Dendritic cell treated with granulocyte-macrophage colony-stimulating factor and Interleukin-4, amounts not matched to agents 40 ng/mL and 50 ng/mL, for 4 days (primary cell): Measurements from ENCODE around the gene SKIC8.

Source experiments
- H3K27ac Mint-ChIP-seq: one replicate; pipeline ENCODE4 v1.8.0; 2022; ENCODE audit warnings: mild to moderate bottlenecking, mixed read lengths
- H3K27me3 Mint-ChIP-seq: one replicate; pipeline ENCODE4 v1.8.0; 2022; ENCODE audit warnings: mild to moderate bottlenecking, mixed read lengths
- H3K36me3 Mint-ChIP-seq: one replicate; pipeline ENCODE4 v1.8.0; 2022; ENCODE audit warnings: low read depth, mixed read lengths
- H3K4me1 Mint-ChIP-seq: one replicate; pipeline ENCODE4 v1.8.0; 2022; ENCODE audit warnings: low read depth, mixed read lengths
- H3K4me3 Mint-ChIP-seq: one replicate; pipeline ENCODE4 v1.8.0; 2022; ENCODE audit warnings: mild to moderate bottlenecking, moderate library complexity, mixed read lengths
- H3K9me3 Mint-ChIP-seq: one replicate; pipeline ENCODE4 v1.8.0; 2022; ENCODE audit warnings: mixed read lengths
- intact Hi-C: fragments of 100-400 bp; cut with micrococcal nuclease; formaldehyde crosslinking; loops from one replicate; pipeline ENCODE4 v1.15.0; 2022

SKIC8 gene

GRCh38 chr15:78327466-78327865 is 28.1 kb upstream of the SKIC8 start:
- Mint-ChIP-seq H3K27ac (no peak overlapping the region), H3K4me1 (peaks cover 10% of the 10 kb centered on the region), H3K27me3 (no peaks in the 10 kb centered on the region), H3K4me3 (no peak overlapping the region), H3K9me3 (no peaks in the 10 kb centered on the region), H3K36me3 (no peaks in the 10 kb centered on the region)
- intact Hi-C loops = no loop called here

DNA sequence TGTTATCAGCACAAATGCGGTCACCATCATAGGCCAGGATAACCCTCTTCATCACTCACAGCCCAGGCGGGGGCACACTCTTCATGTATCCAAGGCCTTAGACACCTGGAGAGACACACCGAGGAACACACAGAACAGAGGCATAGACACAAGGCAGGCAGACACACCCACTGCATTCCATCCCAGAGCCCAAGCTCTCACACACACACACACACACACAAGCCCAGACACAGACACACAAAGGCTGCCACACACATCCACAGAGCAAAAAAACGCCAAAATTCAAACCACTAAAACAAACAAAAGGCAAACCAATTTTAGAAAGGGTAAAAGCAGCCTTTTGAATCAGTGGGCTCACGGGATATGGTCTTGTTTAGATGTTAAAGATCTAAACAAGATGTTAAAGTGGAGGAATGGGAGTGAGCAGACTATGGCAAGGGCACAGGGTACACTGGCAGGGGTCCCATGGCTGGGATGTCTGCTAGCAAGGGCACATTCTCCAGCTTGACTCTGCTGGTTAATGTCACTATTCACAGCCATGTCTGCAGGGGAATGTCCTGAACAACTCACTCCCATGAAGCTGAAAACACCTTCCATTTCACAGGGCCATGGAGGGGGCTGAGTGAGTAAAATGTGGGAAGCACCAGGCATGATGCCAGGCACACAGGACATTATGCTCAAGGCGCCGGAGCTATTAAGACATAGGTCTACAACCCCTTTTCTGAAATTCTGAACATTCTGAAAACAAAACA is 25.9 kb upstream of the SKIC8 start:
- H3K4me3 Mint-ChIP-seq = no peak overlapping the region
- H3K9me3 Mint-ChIP-seq = no peaks in the 10 kb centered on the region
- H3K27me3 Mint-ChIP-seq = no peaks in the 10 kb centered on the region
- intact Hi-C loops = no loop called here
- peaks cover 10% of the 10 kb centered on the region for H3K4me1 Mint-ChIP-seq
- no peak overlapping the region for H3K27ac Mint-ChIP-seq
- no peaks in the 10 kb centered on the region for H3K36me3 Mint-ChIP-seq

- no peak overlapping the region for H3K27ac Mint-ChIP-seq
- H3K27me3 Mint-ChIP-seq = no peaks in the 10 kb centered on the region
- intact Hi-C loops = no loop called here
- H3K9me3 Mint-ChIP-seq = no peaks in the 10 kb centered on the region
- H3K4me3 Mint-ChIP-seq = no peak overlapping the region
- no peaks in the 10 kb centered on the region for H3K36me3 Mint-ChIP-seq
- H3K4me1 Mint-ChIP-seq = peaks cover 10% of the 10 kb centered on the region
These were observed 24.7 kb upstream of the SKIC8 start for GRCh38 chr15:78324144-78324543.

DNA sequence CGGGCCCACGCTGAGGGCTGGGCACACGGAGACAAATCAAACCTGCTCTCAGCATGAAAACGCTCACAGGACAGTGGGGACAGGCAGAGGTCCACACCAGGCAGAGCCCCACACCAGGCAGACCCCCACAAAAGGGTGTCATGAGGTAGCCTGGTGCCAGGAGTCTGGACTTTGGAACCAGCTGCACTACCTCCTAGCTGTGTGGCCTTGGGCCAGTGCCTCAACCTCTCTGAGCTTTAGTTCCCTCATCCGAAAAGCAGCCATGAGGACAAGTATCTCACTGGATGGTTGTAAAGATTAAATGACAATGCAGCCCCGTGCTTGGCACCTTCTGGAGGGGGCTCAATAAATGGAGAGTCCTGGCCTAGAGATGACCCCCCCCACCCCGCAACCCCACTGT is 24.3 kb upstream of the SKIC8 start:
- intact Hi-C loops = no loop called here
- no peak overlapping the region for H3K4me3 Mint-ChIP-seq
- H3K36me3 Mint-ChIP-seq = no peaks in the 10 kb centered on the region
- H3K27ac Mint-ChIP-seq = no peak overlapping the region
- no peaks in the 10 kb centered on the region for H3K9me3 Mint-ChIP-seq
- H3K4me1 Mint-ChIP-seq = peaks cover 10% of the 10 kb centered on the region
- H3K27me3 Mint-ChIP-seq = no peaks in the 10 kb centered on the region

GRCh38 chr15:78322724-78323521 is 23.5 kb upstream of the SKIC8 start:
- H3K4me3 Mint-ChIP-seq = no peak overlapping the region

GRCh38 chr15:78322243-78322642 is 22.8 kb upstream of the SKIC8 start:
- no peaks in the 10 kb centered on the region for H3K9me3 Mint-ChIP-seq
- H3K4me3 Mint-ChIP-seq = no peak overlapping the region
- no peaks in the 10 kb centered on the region for H3K27me3 Mint-ChIP-seq
- peaks cover 8% of the 10 kb centered on the region for H3K4me1 Mint-ChIP-seq
- intact Hi-C loops = no loop called here
- H3K27ac Mint-ChIP-seq = no peak overlapping the region
- H3K36me3 Mint-ChIP-seq = no peaks in the 10 kb centered on the region

More at GRCh38 chr15:78322724-78323521, 23.5 kb upstream of the SKIC8 start:
- H3K27ac Mint-ChIP-seq = no peak overlapping the region
- intact Hi-C loops = no loop called here
- no peaks in the 10 kb centered on the region for H3K27me3 Mint-ChIP-seq
- no peaks in the 10 kb centered on the region for H3K9me3 Mint-ChIP-seq
- H3K4me1 Mint-ChIP-seq = peaks cover 10% of the 10 kb centered on the region
- no peaks in the 10 kb centered on the region for H3K36me3 Mint-ChIP-seq

DNA sequence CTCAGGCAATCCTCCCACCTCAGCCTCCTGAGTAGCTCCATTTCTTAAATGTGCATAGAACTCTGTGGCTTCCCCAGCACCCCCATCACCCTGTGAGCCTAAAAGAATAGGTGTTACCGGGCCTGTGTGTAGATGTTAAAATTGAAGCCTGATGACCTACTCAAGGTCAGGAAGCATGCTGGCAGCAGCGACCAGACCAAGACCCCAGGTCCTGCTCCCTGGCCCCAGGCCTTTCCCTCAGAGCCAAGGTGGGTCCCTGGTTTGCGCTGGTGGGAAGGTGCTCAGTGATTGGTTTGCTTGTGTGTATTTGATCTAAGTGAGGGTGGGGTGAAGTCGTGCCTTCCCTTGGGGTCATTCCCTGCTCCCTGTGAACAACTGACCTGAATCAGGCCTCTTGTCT is 22.4 kb upstream of the SKIC8 start:
- Mint-ChIP-seq H3K4me1 (peaks cover 6% of the 10 kb centered on the region), H3K4me3 (no peak overlapping the region), H3K27ac (no peak overlapping the region), H3K27me3 (no peaks in the 10 kb centered on the region), H3K9me3 (no peaks in the 10 kb centered on the region), H3K36me3 (no peaks in the 10 kb centered on the region)
- intact Hi-C loops = no loop called here

DNA sequence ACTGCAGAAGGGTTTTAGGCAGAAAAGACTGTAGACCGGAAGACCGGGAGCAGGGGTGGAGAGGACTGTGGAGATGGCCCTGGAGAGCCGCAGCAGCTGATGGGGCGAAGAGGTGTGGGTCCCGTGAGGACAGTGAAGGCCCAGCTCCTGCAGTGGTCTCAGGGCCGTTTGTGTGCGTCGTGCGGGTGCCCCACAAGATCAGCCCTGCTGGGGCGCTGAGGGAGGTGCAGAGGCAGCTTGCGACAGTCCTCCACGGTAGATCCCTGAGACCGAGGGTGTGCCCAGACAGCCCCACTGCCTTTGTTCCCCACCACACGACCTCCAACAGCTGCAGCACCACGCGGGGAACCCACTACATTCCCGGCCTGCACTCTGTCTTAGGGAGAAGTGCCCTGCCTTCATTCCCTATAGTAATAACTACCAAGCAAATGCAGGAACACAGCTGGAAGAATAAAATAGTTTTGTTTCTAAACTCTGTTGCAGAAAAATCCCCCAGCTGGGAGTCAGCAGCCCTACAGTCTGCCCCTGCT is 21.7 kb upstream of the SKIC8 start:
- no peaks in the 10 kb centered on the region for H3K9me3 Mint-ChIP-seq
- intact Hi-C loops = no loop called here
- no peak overlapping the region for H3K27ac Mint-ChIP-seq
- no peaks in the 10 kb centered on the region for H3K27me3 Mint-ChIP-seq
- H3K36me3 Mint-ChIP-seq = no peaks in the 10 kb centered on the region
- H3K4me1 Mint-ChIP-seq = peaks cover 6% of the 10 kb centered on the region
- no peak overlapping the region for H3K4me3 Mint-ChIP-seq

DNA sequence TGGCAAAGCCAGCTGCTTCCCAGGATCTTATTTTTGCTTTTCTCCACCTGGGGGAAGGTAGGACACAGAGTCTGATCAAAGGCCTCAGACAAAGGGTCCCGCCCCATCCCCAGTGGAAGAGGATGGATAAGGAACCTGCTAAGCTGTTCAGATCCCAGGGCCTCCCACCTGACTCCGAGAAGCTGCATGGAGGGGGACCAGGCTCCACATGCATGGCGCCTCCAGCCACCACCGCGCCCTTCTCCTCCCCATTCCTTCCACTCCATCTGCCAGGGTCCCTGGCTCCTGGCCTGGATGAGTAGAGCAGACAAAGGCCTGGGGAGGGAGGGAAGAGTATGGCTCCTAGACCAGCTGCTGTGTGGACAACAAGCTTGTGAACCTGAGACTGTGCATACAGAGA is 20.8 kb upstream of the SKIC8 start:
- H3K27ac Mint-ChIP-seq = no peak overlapping the region
- H3K9me3 Mint-ChIP-seq = no peaks in the 10 kb centered on the region

DNA sequence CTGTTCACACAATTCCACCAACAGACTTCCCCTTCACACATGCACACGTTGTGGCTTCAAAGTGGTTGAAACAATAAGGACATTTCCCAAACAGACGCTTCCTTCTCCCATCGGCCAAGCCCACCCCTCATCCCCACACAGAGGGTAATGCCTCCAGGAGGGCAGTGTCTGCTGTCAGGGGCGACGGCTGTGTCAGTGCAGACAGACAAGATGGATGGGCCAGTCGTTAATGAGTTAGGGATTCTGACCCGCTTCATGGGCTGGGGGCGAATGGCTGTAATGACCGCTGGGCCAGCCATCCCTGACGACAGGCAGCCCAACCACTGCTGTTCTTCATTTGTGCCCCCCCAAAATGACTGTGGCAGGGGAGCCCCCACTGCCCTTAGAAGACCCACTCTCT is 20.2 kb upstream of the SKIC8 start:
- intact Hi-C loops = no loop called here
- no peak overlapping the region for H3K27ac Mint-ChIP-seq
- peaks cover 6% of the 10 kb centered on the region for H3K4me1 Mint-ChIP-seq
- no peaks in the 10 kb centered on the region for H3K36me3 Mint-ChIP-seq
- H3K9me3 Mint-ChIP-seq = no peaks in the 10 kb centered on the region
- no peaks in the 10 kb centered on the region for H3K27me3 Mint-ChIP-seq
- H3K4me3 Mint-ChIP-seq = no peak overlapping the region

More for the DNA sequence above, 20.8 kb upstream of the SKIC8 start:
- Mint-ChIP-seq H3K36me3 (no peaks in the 10 kb centered on the region), H3K4me3 (no peak overlapping the region), H3K27me3 (no peaks in the 10 kb centered on the region), H3K4me1 (peaks cover 6% of the 10 kb centered on the region)
- intact Hi-C loops = no loop called here

- no peaks in the 10 kb centered on the region for H3K27me3 Mint-ChIP-seq
- H3K9me3 Mint-ChIP-seq = no peaks in the 10 kb centered on the region
- H3K4me1 Mint-ChIP-seq = no peaks in the 10 kb centered on the region
- H3K36me3 Mint-ChIP-seq = no peaks in the 10 kb centered on the region
- no peak overlapping the region for H3K4me3 Mint-ChIP-seq
- intact Hi-C loops = no loop called here
- H3K27ac Mint-ChIP-seq = no peak overlapping the region
These were observed 17.9 kb upstream of the SKIC8 start for GRCh38 chr15:78317145-78317836.

DNA sequence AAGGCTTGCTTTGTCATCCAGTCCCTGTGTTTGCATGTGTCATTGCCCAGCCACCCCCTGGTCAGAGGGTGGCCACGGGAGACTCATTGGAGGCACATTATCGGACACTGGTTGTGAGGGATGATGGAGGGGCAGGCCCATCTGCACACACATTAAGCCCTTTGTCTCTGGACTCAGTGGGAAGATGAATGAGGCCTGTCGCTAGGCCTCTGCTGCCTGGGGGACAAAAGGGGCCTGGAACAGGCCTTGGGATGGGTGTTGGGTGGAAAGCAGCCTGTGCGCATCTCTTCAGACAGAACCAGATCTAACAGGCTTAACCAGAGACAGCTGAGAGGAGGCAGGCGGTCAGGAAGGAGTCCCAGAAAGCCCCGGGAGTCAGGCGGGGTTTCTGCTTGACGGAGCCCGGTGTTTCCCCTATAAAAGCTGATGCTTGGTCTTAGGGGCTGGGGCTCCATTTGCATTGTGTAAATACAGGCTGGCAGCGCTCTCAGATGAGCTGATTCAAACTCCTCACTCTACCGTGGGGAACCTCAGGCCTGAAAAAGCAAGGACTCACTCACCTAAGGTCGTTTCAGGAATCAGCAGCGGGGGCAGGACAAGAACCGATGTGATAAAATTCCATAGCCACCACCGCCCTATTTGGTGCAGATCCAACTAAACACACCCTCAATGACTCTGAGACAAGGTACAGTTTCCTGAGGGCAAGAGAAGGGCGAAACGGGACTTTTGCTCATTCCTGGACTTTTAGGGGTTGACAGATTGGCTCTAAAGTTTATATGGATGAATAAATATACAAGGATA is 17.1 kb upstream of the SKIC8 start:
- Mint-ChIP-seq H3K9me3 (no peaks in the 10 kb centered on the region), H3K27ac (no peak overlapping the region), H3K36me3 (no peaks in the 10 kb centered on the region), H3K27me3 (no peaks in the 10 kb centered on the region), H3K4me1 (no peaks in the 10 kb centered on the region), H3K4me3 (no peak overlapping the region)
- intact Hi-C loops = no loop called here

GRCh38 chr15:78315686-78316282 is 16.4 kb upstream of the SKIC8 start:
- H3K27me3 Mint-ChIP-seq = no peaks in the 10 kb centered on the region

More at GRCh38 chr15:78315686-78316282, 16.4 kb upstream of the SKIC8 start:
- no peaks in the 10 kb centered on the region for H3K4me1 Mint-ChIP-seq
- no peak overlapping the region for H3K27ac Mint-ChIP-seq
- no peaks in the 10 kb centered on the region for H3K9me3 Mint-ChIP-seq
- no peak overlapping the region for H3K4me3 Mint-ChIP-seq
- intact Hi-C loops = no loop called here
- no peaks in the 10 kb centered on the region for H3K36me3 Mint-ChIP-seq
